GM12891 (cell line): ENCODE measurements around the gene PGA3.
"Not testable (repeated sequence)": the region's sequence is repeated elsewhere in the genome, so short reads cannot be mapped to it uniquely, and the experiment has no call there.

Source experiments
- POLR2A ChIP-seq: IDR thresholded peaks from 2 replicates; pipeline ENCODE4 v1.6.1; 2011; ENCODE audit warnings: low read depth, low read length, control low read depth
- POLR2AphosphoS5 ChIP-seq: IDR thresholded peaks from 2 replicates; pipeline ENCODE4 v1.6.1; 2011; ENCODE audit warnings: low read depth, low read length, control low read depth
- SPI1 ChIP-seq: IDR thresholded peaks from 2 replicates; pipeline ENCODE4 v1.6.1; 2011; ENCODE audit warnings: low read depth, low read length, control low read depth
- TAF1 ChIP-seq: IDR thresholded peaks from 2 replicates; pipeline ENCODE4 v1.6.1; 2011; ENCODE audit warnings: low read depth, low read length, control low read depth

DNA sequence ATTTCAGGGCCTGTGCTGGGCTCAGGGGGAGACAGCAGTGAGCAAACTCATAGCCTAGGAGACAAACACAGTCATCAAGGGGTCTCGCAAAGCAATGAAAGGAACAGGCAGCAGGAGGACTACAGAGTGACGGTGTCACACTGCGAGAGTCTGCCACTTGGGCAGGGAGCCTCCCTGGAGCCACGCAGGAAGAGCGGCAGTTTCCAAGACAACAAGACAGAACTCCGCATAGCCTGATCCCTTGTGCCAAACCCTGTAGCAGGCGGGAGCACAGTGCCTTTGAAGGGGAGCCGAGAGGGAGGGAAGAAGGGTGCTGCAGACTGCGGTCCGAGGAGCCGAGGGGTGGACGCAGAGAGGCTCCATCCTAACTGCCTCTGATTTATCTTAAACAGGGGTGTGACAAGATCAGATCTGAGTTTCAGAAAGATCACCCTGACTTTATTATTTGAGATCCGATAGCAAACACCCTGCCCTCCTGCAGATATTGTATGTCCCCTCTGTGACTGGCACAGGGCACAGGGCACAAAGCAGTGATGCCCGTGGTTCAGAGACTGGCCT, 1.3 kb downstream of the PGA3 start:
- not testable (repeated sequence) for TF ChIP-seq POLR2A, POLR2AphosphoS5, TAF1, SPI1
